Posterior cingulate gyrus (tissue), 11 donors: ENCODE measurements around the gene FOXQ1.

Experiments used
- DNase-seq, 10 donors: peaks; one replicate each; pipeline versions ENCODE4 v3.0.0 to v3.0.0-alpha.2; 2020 to 2021; ENCODE audit warnings: mixed read lengths in 3 of 10
- intact Hi-C: fragments of 100-400 bp; cut with DNase I; formaldehyde crosslinking; loops from one replicate; pipeline ENCODE4 v1.15.1; 2023

FOXQ1 gene

DNA sequence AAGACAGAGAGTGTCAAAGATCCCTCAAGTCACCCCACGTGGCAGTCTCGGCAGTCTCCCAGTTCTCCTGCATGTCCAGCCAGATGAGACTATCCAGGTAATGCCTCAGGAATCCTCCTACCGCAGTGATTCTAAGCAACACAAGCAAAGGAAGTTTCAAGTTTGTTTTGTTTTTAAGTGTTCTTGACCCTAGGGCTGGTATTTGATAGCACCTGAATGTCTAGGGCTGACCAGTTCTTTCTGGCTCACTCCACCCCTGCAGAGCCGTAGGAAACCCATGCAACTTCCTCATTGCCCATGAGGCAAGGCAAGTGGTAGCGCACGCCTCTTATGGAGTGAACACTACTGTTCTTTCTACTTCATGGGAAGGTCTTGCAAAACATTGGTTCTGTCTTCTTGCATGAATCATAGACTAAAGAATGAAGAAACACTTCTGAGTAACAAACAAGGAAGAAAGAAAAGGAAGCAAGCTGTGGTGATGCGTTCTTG lies 24.8 kb upstream of the FOXQ1 start:
- no peak for DNase-seq
- intact Hi-C loops = no loop called here

DNA sequence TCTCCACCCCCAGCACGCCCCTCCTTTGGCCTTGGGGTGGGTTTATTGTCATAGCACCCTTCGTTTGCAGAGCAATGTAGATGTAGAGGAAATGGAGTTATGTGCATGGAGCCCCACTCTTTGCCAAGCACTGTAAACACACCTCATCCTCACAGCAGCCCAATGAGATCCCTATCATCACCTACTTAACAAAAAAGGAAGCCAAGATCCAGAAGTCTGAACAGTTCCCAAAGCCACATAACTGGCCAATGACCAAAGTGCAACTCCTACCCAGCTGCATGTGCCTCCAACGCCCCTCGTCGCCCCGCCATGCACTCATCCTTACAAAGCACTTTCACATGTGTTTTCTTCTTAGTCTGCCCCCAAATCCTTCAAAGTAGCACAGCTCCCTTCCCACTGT lies 21.8 kb upstream of the FOXQ1 start:
- intact Hi-C loops = no loop called here
- DNase-seq = no peak

DNA sequence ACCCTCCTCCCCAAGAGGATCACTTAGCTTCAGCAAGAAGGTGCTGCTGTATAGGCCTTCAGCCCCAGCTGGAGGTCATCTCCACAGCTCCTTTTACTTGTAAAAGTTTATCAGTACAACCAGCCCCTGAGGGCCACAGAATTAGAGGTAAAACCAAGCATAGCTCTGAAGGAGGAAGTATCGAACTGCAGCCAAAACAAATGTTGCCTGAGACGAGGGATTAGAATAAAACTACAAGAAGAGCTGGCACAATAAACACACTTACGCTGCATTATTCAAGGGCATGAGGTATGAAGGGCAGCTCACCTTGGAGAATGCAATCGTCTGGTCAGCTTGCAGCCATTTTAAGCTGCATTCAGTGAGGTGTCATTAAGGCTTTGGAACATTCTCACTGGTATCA lies 21.1 kb upstream of the FOXQ1 start:
- intact Hi-C loops = no loop called here
- DNase-seq = no peak

DNA sequence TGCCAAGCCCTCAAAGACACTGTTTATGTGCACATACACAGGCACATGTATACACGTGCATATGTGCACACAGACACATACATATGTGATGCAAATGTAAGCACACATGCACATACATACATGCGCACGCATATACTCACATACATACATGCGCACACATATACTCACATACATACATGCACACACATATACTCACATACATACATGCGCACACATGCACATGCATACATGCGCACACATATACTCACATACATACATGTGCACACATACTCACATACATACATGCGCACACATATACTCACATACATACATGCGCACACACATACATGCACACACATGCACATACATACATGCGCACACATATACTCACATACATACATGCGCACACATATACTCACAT lies 20.5 kb upstream of the FOXQ1 start:
- intact Hi-C loops = no loop called here
- DNase-seq = no peak

DNA sequence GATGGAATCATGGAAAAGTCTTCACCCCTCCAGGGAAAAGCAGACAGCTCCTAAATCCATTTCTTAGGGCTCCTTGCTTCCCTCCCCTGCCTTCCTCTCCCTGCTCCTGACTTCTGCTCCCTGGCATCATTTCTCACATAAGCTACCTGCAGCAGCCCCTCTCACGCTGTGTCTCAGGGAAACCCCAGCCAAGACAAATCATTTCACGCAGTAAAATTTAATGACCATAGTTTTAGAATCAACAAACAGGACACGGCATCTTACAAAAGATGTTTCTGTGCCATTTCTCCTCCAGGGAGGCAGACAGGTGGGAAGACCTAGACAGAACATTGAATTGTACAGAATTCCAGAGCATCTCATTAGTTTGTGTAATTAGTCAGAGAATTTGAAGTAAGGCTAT lies 16.5 kb upstream of the FOXQ1 start:
- DNase-seq = no peak
- intact Hi-C loops = no loop called here

DNA sequence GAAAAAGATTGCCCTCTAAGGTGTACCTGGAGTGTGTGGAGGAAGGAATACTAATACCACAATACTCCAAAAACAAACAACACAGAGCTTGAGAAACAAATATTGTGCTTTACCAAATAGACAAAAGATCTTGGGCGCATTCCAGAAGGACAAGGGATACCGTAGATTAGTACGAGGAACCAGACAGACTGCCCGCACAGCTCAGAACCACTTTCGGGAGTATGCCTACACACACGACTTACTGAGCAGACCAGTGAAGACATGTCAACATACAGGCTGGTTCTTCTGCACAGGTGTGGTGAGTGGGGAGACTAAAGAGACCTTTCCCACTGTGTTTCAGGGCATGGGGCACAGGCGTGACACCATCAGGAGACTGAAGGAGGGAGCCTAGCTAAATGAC lies 15.8 kb upstream of the FOXQ1 start:
- intact Hi-C loops = no loop called here
- DNase-seq = no peak

DNA sequence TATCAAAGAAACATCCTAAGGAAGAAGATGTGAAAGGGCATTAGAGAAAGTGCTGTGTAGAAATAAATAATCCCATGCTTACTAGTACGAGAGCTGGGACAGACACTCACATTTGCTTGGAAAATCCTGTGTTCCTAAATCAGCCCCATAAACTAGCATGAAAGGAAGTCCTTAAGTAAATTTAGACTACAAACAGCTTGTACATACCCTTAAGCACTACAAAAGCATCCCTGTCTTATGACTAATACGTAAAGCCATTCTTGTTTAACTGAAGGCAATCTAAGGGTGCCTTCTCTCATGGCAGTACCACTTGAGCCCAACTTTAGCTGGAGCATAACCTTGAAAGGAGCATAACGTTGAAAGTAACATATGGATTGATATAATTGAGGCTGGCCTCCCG lies 15.4 kb upstream of the FOXQ1 start:
- intact Hi-C loops = no loop called here
- no peak for DNase-seq

DNA sequence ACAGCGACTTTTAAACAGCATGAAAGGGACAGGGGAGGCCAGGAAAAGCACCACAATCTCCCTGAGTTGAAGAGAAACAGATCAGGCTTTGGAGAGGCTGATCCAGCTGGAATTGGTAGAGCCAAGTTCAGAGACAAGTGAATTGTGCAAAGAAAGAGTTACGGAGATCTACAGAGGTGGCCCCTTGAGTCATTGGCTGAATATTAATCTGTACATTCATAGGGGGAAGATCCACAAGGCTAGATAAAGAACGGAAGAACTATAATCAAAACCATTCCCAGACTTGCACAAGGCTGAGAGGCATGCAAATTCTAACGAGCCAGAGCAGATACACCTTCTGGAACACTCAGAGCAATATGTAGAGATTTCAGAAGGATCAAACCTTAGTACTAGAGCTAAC lies 14.2 kb upstream of the FOXQ1 start:
- intact Hi-C loops = no loop called here
- DNase-seq = no peak

DNA sequence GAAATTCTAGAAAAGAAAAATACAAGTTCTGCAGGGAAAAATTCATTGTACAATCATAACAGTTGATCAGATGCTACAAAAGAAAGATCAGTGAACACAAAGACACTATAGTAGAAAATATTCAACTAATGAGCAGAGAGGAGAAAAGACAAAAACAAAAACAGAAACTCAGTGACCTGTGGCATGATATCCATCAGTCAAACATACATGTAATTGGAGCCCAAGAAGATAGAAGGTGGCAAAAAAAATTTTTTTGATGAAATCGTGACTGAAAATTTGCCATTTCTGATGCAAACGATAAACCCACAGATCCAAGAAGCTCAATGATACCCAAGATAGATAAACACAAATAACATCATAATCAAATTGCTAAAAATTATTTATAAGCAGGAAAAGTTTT lies 13.1 kb upstream of the FOXQ1 start:
- no peak for DNase-seq
- intact Hi-C loops = no loop called here

DNA sequence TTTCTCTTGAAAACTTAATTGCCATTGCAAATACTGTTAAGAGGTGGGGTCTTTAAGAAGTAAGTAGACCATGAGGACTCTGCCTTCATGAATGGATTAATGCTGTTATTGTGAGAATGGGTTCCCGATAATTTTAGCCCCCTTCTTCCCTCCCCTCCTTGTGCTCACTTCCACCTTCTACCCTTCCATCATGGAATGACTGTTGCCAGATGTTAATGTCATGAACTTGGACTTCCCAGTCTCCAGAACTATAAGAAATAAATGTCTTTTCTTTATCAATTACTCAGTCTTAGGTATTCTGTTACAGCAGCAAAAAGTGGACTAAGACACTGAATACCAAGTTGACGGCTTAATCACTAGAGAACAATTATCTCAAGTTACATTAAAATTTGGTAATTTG lies 5.8 kb upstream of the FOXQ1 start:
- no peak for DNase-seq
- intact Hi-C loops = no loop called here

DNA sequence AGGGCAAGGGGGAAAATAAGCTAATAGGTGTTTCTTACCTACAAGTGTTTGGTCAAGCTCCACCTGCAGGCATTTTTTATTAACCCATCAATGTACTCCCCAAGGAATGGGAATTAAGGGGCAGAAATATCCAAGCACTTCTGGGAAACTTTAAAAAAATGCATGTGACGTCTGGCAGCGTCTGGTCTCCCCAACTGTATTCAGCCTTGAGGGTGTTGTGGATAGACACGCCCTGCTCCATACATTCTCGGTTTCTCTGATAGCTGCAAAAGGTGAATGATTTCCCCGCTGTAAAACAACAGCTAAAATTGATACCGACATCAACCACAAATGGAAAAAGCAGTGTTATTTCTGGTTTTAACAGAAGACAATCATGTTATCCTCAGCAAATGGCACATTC lies 2.5 kb upstream of the FOXQ1 start:
- DNase-seq = no peak
- intact Hi-C loops = no loop called here

DNA sequence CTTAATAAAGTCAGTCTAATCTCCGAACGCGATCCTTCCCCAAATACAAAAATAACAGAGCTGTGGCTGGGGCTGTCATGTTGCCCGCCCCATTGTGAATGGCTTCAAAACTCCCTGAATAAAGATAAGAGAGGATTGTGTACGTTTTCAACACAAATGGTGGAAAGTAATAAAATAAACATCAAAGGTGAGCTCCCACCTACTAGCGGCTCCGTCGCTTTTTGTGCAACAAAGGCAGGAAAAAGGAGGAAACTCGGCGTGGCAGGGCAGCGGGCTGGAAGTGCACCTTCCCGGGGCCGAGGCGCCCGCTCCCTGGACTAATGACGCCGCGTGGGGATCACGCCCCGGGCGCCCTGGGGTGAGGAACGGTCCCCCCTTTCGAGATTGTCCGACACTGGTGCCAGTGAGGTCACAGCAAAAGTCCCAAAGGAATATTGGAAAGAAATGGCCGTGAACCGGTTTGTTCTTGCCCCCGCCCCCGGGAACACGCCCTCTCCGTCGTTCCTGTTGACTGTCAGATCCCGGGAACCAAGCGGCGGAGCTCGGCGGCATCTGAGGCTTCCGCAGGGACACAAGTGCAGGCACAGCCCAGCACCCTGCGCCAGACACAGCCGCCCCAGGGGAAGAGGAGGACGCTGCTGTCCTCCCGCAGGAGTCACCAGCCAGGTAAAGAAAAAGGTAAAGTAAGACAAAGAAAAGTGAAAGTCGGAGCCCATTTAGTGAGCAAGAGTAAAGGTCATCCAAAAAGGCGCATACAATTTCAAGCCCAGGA lies 1.1 kb upstream of the FOXQ1 start:
- intact Hi-C loops = no loop called here

DNA sequence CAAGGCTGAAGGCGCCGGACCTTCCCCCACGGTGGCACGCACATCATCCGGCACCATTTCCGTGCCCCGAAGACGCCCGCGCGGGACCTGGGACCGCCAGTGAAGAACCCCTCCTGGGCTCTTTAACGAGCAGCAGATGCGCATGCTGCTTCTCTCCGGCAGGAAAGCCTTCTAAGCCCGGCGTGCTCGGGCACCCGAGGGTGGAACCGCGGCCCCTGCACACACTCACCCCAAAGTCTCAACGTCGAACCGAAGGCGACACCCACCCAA lies 240 bp downstream of the FOXQ1 start:
- DNase-seq = peak in 2 of 10 donors; percentile 47 to 70
- intact Hi-C loops = no loop called here

More for the DNA sequence above, 1.1 kb upstream of the FOXQ1 start:
- peak in 5 of 10 donors; percentile 32 to 86 (median 64) for DNase-seq

DNA sequence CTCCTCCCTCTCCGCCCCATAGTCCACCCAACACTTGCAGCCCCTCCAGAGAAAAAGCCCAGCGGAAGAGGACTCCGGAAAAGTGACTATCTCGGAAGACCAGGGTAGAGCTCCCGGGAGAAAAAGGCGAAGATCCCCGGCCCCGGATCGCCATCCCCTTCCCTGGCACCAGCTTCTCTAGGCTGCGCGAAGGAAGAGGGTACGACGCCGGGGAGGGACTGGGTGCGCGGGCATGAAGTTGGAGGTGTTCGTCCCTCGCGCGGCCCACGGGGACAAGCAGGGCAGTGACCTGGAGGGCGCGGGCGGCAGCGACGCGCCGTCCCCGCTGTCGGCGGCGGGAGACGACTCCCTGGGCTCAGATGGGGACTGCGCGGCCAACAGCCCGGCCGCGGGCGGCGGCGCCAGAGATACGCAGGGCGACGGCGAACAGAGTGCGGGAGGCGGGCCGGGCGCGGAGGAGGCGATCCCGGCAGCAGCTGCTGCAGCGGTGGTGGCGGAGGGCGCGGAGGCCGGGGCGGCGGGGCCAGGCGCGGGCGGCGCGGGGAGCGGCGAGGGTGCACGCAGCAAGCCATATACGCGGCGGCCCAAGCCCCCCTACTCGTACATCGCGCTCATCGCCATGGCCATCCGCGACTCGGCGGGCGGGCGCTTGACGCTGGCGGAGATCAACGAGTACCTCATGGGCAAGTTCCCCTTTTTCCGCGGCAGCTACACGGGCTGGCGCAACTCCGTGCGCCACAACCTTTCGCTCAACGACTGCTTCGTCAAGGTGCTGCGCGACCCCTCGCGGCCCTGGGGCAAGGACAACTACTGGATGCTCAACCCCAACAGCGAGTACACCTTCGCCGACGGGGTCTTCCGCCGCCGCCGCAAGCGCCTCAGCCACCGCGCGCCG lies 822 bp downstream of the FOXQ1 start:
- peak in 3 of 10 donors; percentile 59 to 81 (median 81) for DNase-seq
- intact Hi-C loops = no loop called here

DNA sequence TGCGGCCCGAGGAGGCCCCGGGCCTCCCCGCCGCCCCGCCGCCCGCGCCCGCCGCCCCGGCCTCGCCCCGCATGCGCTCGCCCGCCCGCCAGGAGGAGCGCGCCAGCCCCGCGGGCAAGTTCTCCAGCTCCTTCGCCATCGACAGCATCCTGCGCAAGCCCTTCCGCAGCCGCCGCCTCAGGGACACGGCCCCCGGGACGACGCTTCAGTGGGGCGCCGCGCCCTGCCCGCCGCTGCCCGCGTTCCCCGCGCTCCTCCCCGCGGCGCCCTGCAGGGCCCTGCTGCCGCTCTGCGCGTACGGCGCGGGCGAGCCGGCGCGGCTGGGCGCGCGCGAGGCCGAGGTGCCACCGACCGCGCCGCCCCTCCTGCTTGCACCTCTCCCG lies 1.5 kb downstream of the FOXQ1 start:
- no peak for DNase-seq
- intact Hi-C loops = no loop called here

DNA sequence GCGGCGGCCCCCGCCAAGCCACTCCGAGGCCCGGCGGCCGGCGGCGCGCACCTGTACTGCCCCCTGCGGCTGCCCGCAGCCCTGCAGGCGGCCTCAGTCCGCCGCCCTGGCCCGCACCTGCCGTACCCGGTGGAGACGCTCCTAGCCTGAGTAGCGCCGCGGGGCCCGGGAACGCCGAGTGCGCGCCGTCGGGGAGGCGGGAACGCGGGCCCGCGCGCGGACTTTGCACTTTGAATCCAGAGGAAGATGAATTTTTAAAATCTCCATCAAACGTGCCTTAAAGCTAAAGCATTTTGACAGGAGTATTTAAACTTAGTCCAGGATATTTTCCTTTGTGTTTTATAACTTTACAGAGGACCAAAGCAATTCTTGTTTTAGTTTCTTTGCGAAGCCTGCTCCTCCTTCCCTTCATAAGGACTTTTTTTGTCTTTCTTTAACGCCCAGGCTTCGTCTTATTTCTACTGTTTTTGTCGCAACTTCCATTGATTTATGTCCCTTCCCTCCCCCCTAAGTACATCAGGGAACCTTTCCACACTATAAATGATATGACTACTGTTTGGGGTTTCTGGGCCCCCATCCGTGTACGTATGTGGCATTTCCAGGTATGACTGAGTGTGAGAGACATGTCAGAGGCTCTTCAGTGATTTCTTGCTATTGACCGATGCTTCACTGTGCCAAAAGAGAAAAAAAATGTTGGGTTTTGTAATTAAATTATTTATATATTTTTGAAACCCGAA lies 2.0 kb downstream of the FOXQ1 start:
- DNase-seq = peak in 3 of 10 donors; percentile 29 to 89 (median 74)
- intact Hi-C loops = no loop called here

DNA sequence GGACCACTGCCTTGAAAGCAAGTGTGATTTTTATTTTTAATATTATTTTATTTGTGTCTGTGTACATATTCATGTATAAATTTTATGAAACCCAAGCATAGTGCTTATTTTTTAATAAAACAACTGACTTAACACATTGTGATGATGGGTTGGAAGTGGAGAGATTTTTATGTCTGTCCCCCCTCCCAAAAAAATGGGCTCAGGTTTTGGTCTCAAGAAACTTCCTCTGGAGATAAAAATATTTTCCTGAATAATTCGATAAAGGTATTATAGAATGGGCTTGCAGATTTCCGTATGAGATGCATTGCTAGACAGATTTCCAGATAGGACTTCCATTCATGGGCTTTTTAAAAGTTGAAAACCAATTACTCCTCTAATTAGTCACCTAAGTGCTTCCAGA lies 2.7 kb downstream of the FOXQ1 start:
- DNase-seq = no peak
- intact Hi-C loops = no loop called here

DNA sequence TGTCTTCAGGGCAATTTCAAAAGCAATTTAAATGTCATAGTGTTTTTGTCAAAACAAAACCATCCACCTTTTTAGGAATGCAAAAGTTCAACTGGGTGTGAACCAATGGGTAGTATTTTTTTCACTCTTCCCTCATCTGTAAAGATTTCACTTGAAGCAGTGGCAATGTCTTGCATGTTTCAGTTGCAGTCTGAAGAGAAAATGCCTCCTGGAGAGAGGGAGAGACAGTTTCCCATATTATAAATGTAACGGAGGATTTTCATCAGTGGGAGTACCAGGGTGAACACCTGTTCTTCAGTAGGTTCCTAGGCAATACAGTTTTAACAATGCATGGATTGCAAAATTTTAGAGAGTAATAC lies 3.3 kb downstream of the FOXQ1 start:
- intact Hi-C loops = no loop called here
- DNase-seq = no peak

DNA sequence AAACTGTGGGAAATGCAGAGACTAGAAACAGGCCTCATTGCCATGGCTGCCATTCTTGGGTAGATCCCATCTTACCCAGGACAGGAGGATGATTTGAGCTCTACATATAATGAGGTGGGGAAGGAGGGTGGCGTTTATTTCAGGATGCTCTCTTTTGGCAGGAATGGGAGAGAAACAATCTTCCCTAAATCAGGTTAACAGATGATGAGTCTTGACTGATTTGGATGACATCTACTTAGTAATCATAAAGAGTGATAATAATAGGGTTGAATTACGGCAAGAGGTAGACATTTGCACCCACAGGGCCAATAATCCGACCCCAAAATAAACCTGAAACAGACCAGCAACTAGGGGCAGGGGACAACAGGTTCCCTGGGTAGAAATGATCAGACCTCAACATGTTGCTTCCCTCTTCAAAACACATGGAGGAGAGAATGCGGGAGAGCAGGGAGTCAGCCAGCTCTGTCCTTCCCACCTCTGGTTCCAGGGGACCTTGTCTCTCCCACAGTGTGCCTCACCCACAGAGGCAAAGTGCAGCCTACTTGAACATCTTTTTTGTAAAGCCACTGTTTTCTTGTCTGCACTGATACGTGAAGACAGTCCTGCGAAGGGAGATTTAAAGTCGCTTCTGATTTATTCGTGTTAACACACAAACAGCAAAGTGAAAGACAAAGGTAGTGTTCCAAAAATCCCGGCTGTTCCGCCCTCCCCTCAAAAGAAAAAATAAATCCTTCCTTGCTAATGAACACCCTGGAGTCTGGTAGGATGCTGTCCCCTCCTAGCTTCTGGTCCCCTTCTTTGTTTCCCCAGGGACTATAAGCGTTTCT lies 3.9 kb downstream of the FOXQ1 start:
- intact Hi-C loops = no loop called here

DNA sequence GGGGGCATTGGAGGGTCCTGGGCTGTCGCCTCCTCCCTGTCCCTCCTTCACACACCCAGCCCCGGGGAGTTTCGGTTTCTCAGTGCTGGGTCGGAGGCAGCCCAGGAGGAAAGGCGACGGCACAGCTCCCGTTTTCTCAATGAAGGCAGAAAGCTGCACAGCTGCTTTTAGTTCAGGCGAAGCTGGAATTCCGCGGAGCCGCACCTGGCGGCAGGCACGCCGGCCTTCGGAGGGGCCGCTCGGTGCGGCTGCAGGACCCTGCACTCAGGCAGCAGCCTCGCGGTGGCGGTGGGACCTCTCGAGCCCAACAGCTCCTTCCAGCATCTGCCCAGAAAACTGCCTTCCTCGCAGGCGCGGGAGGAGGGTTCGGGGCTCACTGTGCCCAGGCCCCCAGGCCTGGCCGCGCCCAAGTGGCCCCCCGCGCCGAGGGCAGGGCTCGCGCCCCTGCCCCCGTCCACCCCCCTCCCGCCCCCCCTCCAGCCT lies 4.6 kb downstream of the FOXQ1 start:
- peak in 3 of 10 donors; percentile 67 to 82 (median 76) for DNase-seq
- intact Hi-C loops = no loop called here

More for the DNA sequence above, 3.9 kb downstream of the FOXQ1 start:
- DNase-seq = no peak
